ENCODE data around the gene CRACR2B. TPM values are rescaled to one million over a fixed set of nuclear protein-coding genes. Genes with fewer than 3 reads are reported as not detected.

CRACR2B gene
- total RNA-seq, 1 donor from 2014 or later: 43.6 TPM

DNA sequence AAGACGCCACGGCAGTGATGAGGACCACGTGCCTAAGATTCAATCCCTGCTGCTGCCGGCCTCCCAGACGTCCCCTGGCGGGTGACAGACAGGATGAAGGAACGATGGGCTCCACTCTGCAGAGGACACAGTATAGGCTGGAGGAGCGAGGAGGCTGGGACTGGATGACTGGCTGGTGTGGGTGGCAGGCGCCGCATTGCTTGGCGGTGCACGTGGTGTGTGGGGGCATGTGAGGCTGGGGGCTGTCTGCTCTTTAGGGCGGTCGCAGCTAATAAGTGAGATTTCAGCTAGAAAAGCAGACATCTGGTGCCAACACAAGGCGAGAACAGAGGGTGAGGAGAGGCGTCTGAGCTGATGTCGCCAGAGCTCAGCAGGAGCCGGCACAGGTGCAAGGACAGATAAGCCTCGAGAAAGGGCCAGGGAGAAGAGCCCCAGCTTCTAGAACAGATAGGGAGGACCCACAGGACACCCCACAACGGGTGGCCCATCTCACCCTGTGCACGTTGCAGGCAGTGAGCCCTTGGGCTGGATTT is 48.1 kb downstream of the CRACR2B start:
- intact Hi-C loops (cut with DNase I): no loop called here
- no peak overlapping the region for H3K4me3 ChIP-seq
- no peaks in the 10 kb centered on the region for H3K4me1 ChIP-seq
- H3K36me3 ChIP-seq: peaks cover 14% of the 10 kb centered on the region
- TF ChIP-seq CTCF (IDR thresholded peaks at IDR 0.05): no peak
- DNase-seq: no peak
- no peaks in the 10 kb centered on the region for H3K27me3 ChIP-seq (ENCODE audit: low read depth)
- H3K9me3 ChIP-seq: no peaks in the 10 kb centered on the region
- no peak for ATAC-seq
- H3K27ac ChIP-seq: no peak overlapping the region

GRCh38 chr11:876545-876944 is 48.8 kb downstream of the CRACR2B start:
- Histone ChIP-seq H3K9me3 (no peaks in the 10 kb centered on the region), H3K4me3 (no peak overlapping the region), H3K4me1 (no peaks in the 10 kb centered on the region), H3K27me3 (ENCODE audit: low read depth) (no peaks in the 10 kb centered on the region), H3K27ac (no peak overlapping the region), H3K36me3 (peaks cover 14% of the 10 kb centered on the region)
- intact Hi-C loops (cut with DNase I): no loop called here
- ATAC-seq (peak in 1 of 2 donors; percentile 15), DNase-seq (no peak)
- no peak for TF ChIP-seq CTCF (IDR thresholded peaks at IDR 0.05)

- Histone ChIP-seq H3K36me3 (peaks cover 20% of the 10 kb centered on the region), H3K9me3 (no peaks in the 10 kb centered on the region), H3K27ac (no peak overlapping the region), H3K27me3 (ENCODE audit: low read depth) (no peaks in the 10 kb centered on the region), H3K4me3 (no peak overlapping the region), H3K4me1 (no peaks in the 10 kb centered on the region)
- no peak for DNase-seq
- intact Hi-C loops (cut with DNase I): no loop called here
- no peak for TF ChIP-seq CTCF (IDR thresholded peaks at IDR 0.05)
- ATAC-seq: no peak
Observed at GRCh38 chr11:877565-877964, 49.8 kb downstream of the CRACR2B start.

- Histone ChIP-seq H3K27me3 (ENCODE audit: low read depth) (no peaks in the 10 kb centered on the region), H3K9me3 (no peaks in the 10 kb centered on the region), H3K4me3 (no peak overlapping the region), H3K36me3 (peaks cover 31% of the 10 kb centered on the region), H3K27ac (no peak overlapping the region), H3K4me1 (no peaks in the 10 kb centered on the region)
- DNase-seq: no peak
- TF ChIP-seq CTCF (IDR thresholded peaks at IDR 0.05): no peak
- no peak for ATAC-seq
- intact Hi-C loops (cut with DNase I): no loop called here
Observed at GRCh38 chr11:880447-880846, 52.7 kb downstream of the CRACR2B start.

Other genes with a start within 250 kb of the CRACR2B start
- 84.8 TPM for gene IRF7, start 212.0 kb upstream of the CRACR2B start, total RNA-seq
- gene CDHR5, start 203.0 kb upstream of the CRACR2B start, total RNA-seq: not detected
- not detected for gene SCT, start 200.7 kb upstream of the CRACR2B start, total RNA-seq
- gene DRD4, start 190.7 kb upstream of the CRACR2B start, total RNA-seq: 1.3 TPM
- 32.0 TPM for gene DEAF1, start 132.7 kb upstream of the CRACR2B start, total RNA-seq
- gene TMEM80, start 132.1 kb upstream of the CRACR2B start, total RNA-seq: 33.9 TPM
- gene EPS8L2, start 121.7 kb upstream of the CRACR2B start, total RNA-seq: 156 TPM
- 218 TPM for gene TALDO1, start 80.5 kb upstream of the CRACR2B start, total RNA-seq
- gene GATD1, start 50.4 kb upstream of the CRACR2B start, total RNA-seq: 46.7 TPM
- not detected for gene CEND1, start 37.8 kb upstream of the CRACR2B start, total RNA-seq
- gene SLC25A22, start 29.6 kb upstream of the CRACR2B start, total RNA-seq: 18.2 TPM
- 12.6 TPM for gene PIDD1, start 22.7 kb upstream of the CRACR2B start, total RNA-seq
- gene RPLP2, start 18.0 kb upstream of the CRACR2B start, total RNA-seq: 1,518 TPM
- 137 TPM for gene PNPLA2, start 9.0 kb upstream of the CRACR2B start, total RNA-seq
- 387 TPM for gene CD151, start 5.0 kb downstream of the CRACR2B start, total RNA-seq
- gene POLR2L, start 14.6 kb downstream of the CRACR2B start, total RNA-seq: 127 TPM
- gene TSPAN4, start 14.9 kb downstream of the CRACR2B start, total RNA-seq: 140 TPM
- gene CHID1, start 82.9 kb downstream of the CRACR2B start, total RNA-seq: 65.0 TPM
- 130 TPM for gene AP2A2, start 98.0 kb downstream of the CRACR2B start, total RNA-seq
- 0.09 TPM for gene MUC6, start 208.8 kb downstream of the CRACR2B start, total RNA-seq
- gene MUC2, start 247.0 kb downstream of the CRACR2B start, total RNA-seq: not detected

Measured in lower lobe of right lung (tissue), 2 donors.